ENCODE measurements around the gene BEX4. TPM values are rescaled to one million over a fixed set of nuclear protein-coding genes. Genes with fewer than 3 reads are reported as not detected.
"Not testable (repeated sequence)": the region's sequence is repeated elsewhere in the genome, so short reads cannot be mapped to it uniquely, and the experiment has no call there.

Gene BEX4
- total RNA-seq, 1 donor from 2014 or later: 50.8 TPM

GRCh38 chrX:103177556-103177955 lies 37.4 kb upstream of the BEX4 start:
- Histone ChIP-seq H3K27me3 (ENCODE audit: low read depth) (no peaks in the 10 kb centered on the region), H3K4me1 (no peaks in the 10 kb centered on the region), H3K27ac (replicated peaks) (no peak overlapping the region), H3K4me3 (no peak overlapping the region), H3K9me3 (replicated peaks) (no peaks in the 10 kb centered on the region), H3K36me3 (no peaks in the 10 kb centered on the region)
- TF ChIP-seq, protein P1, sequence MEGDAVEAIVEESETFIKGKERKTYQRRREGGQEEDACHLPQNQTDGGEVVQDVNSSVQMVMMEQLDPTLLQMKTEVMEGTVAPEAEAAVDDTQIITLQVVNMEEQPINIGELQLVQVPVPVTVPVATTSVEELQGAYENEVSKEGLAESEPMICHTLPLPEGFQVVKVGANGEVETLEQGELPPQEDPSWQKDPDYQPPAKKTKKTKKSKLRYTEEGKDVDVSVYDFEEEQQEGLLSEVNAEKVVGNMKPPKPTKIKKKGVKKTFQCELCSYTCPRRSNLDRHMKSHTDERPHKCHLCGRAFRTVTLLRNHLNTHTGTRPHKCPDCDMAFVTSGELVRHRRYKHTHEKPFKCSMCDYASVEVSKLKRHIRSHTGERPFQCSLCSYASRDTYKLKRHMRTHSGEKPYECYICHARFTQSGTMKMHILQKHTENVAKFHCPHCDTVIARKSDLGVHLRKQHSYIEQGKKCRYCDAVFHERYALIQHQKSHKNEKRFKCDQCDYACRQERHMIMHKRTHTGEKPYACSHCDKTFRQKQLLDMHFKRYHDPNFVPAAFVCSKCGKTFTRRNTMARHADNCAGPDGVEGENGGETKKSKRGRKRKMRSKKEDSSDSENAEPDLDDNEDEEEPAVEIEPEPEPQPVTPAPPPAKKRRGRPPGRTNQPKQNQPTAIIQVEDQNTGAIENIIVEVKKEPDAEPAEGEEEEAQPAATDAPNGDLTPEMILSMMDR (IDR thresholded peaks at IDR 0.05; ENCODE audit: borderline replicate concordance): no peak
- intact Hi-C loops (cut with micrococcal nuclease): loop anchor here (5.0 kb wide), 1 partner anchor 235 kb away; no protein-coding TSS in a partner anchor
- DNase-seq: no peak

DNA sequence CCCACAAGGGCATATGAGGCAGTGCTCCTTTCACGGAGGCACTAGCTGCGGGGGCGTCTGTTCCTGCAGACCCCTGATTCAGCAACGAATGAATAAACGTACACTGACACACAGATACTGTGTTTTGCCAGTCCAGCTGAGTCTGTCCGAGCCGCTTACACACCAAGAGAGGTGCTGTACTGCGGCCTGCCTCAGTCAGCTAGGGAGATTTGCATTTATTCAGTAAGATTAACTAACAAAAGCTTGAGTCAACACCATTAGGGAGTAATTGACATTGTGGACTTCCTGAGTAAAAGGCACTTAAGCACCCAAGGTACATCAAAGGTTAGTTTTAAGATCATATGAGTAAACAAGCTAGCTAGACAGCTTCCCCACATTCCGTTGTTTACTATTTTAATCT lies 31.0 kb upstream of the BEX4 start:
- Histone ChIP-seq H3K27me3 (ENCODE audit: low read depth) (no peaks in the 10 kb centered on the region), H3K36me3 (no peaks in the 10 kb centered on the region), H3K4me3 (no peak overlapping the region), H3K9me3 (replicated peaks) (no peaks in the 10 kb centered on the region), H3K27ac (replicated peaks) (no peak overlapping the region), H3K4me1 (no peaks in the 10 kb centered on the region)
- TF ChIP-seq, protein P1 (IDR thresholded peaks at IDR 0.05; ENCODE audit: borderline replicate concordance): no peak
- intact Hi-C loops (cut with micrococcal nuclease): no loop called here
- DNase-seq: no peak

DNA sequence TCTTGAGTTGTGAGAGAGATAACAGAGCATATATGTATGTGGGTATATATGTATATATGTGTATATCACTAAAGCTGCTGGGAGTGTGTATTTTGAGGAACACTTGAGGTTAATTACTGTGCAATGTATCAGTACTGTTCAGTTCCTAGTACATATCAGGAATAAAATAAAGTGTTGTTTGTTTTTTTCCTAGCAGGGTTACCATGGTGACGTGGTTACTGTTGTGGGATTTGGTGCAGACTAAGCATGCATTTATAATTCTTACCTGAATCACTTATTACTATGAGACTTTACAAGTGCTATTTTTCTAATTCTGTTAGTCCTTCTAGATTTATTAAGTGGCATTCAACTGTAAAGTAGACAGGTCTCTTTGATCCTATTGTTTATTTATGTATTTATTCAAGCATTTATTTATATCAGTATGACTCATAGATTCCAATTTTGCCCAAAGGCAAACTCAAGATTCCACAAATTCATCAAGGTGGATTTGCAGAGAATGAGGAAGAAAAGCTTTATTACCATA lies 26.9 kb upstream of the BEX4 start:
- intact Hi-C loops (cut with micrococcal nuclease): no loop called here
- Histone ChIP-seq H3K9me3 (replicated peaks) (no peaks in the 10 kb centered on the region), H3K36me3 (no peaks in the 10 kb centered on the region), H3K4me1 (no peaks in the 10 kb centered on the region), H3K27ac (replicated peaks) (no peak overlapping the region), H3K27me3 (ENCODE audit: low read depth) (peaks cover under 1% of the 10 kb centered on the region), H3K4me3 (no peak overlapping the region)
- no peak for DNase-seq
- TF ChIP-seq, protein P1 (IDR thresholded peaks at IDR 0.05; ENCODE audit: borderline replicate concordance): no peak

- DNase-seq: no peak
- Histone ChIP-seq H3K4me3 (no peak overlapping the region), H3K4me1 (no peaks in the 10 kb centered on the region), H3K27ac (replicated peaks) (no peak overlapping the region), H3K36me3 (no peaks in the 10 kb centered on the region), H3K27me3 (ENCODE audit: low read depth) (peaks cover 5% of the 10 kb centered on the region), H3K9me3 (replicated peaks) (no peaks in the 10 kb centered on the region)
- TF ChIP-seq, protein P1 (IDR thresholded peaks at IDR 0.05; ENCODE audit: borderline replicate concordance): no peak
- intact Hi-C loops (cut with micrococcal nuclease): no loop called here
These were observed 17.1 kb upstream of the BEX4 start for GRCh38 chrX:103197721-103198306.

DNA sequence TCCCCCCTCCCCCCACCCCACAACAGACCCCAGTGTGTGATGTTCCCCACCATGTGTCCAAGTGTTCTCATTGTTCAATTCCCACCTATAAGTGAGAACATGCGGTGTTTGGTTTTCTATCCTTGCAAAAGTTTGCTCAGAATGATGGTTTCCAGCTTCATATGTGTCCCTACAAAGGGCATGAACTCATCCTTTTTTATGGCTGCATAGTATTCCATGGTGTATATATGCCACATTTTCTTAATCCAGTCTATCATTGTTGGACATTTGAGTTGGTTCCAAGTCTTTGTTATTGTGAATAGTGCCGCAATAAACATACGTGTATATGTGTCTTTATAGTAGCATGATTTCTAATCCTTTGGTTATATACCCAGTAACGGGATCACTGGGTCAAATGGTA lies 16.2 kb upstream of the BEX4 start:
- H3K4me3 ChIP-seq; H3K4me1 ChIP-seq; H3K36me3 ChIP-seq; DNase-seq; intact Hi-C loops (cut with micrococcal nuclease); H3K27ac ChIP-seq (replicated peaks); H3K27me3 ChIP-seq (ENCODE audit: low read depth); H3K9me3 ChIP-seq (replicated peaks): not testable (repeated sequence)

DNA sequence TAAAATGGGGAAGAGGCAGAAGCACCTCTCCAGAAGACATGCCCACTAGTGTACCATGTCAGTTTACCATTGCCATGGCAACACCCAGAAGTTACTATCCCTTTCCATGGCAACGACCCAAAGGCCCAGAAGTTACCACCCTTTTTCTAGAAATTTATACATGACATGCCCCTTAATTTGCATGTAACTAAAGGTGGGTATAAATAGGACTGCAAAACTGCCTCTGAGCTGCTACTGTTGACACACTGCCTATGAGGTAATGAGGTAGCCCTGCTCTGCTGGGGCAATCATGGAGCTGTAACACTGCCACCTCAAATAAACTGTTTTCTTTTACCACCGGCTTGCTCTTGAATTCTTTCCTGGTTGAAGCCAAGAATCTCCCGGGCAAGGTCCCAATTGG lies 13.9 kb upstream of the BEX4 start:
- H3K36me3 ChIP-seq: no peaks in the 10 kb centered on the region
- intact Hi-C loops (cut with micrococcal nuclease): no loop called here
- H3K9me3 ChIP-seq (replicated peaks): no peaks in the 10 kb centered on the region
- TF ChIP-seq, protein P1 (IDR thresholded peaks at IDR 0.05; ENCODE audit: borderline replicate concordance): no peak
- H3K27me3 ChIP-seq (ENCODE audit: low read depth): no peaks in the 10 kb centered on the region
- H3K27ac ChIP-seq (replicated peaks): no peak overlapping the region
- DNase-seq: no peak
- H3K4me3 ChIP-seq: no peak overlapping the region
- H3K4me1 ChIP-seq: no peaks in the 10 kb centered on the region

Data from left ventricle myocardium inferior (tissue), 1 donor.